Adipocyte (in vitro differentiated cells): ENCODE results near the gene TFEB.

Experiments
- DNase-seq: peaks from one replicate; pipeline ENCODE4 v3.0.0-alpha.2; 2015; ENCODE audit warnings: low read depth
- H3K27me3 ChIP-seq: replicated peaks from 2 replicates; pipeline ENCODE4 v1.7.0; 2013; ENCODE audit warnings: mild to moderate bottlenecking, low read length, moderate library complexity; ENCODE audit not compliant: control insufficient read depth, insufficient read depth
- H3K36me3 ChIP-seq: 2 replicates; pipeline ENCODE4 v1.7.0; 2013; ENCODE audit warnings: low read length, mild to moderate bottlenecking, moderate library complexity; ENCODE audit not compliant: control insufficient read depth, insufficient read depth, severe bottlenecking
- H3K4me1 ChIP-seq: 2 replicates; pipeline ENCODE4 v1.7.0; 2013; ENCODE audit warnings: mild to moderate bottlenecking, low read length, moderate library complexity; ENCODE audit not compliant: control insufficient read depth, insufficient read depth
- H3K4me3 ChIP-seq: 2 replicates; pipeline ENCODE4 v1.7.0; 2013; ENCODE audit warnings: mild to moderate bottlenecking, low read length, moderate library complexity
- H3K9ac ChIP-seq: 2 replicates; pipeline ENCODE4 v1.7.0; 2013; ENCODE audit warnings: mild to moderate bottlenecking, low read length, moderate library complexity
- H3K9me3 ChIP-seq: 2 replicates; pipeline ENCODE4 v1.7.0; 2013; ENCODE audit warnings: mild to moderate bottlenecking, low read length, moderate library complexity; ENCODE audit not compliant: control insufficient read depth

TFEB gene

GRCh38 chr6:41726876-41727275 lies 8.5 kb downstream of the TFEB start:
- Histone ChIP-seq H3K36me3 (no peaks in the 10 kb centered on the region), H3K9me3 (no peaks in the 10 kb centered on the region), H3K9ac (no peak overlapping the region), H3K27me3 (no peaks in the 10 kb centered on the region), H3K4me3 (no peak overlapping the region), H3K4me1 (peaks cover 38% of the 10 kb centered on the region)
- no peak for DNase-seq

DNA sequence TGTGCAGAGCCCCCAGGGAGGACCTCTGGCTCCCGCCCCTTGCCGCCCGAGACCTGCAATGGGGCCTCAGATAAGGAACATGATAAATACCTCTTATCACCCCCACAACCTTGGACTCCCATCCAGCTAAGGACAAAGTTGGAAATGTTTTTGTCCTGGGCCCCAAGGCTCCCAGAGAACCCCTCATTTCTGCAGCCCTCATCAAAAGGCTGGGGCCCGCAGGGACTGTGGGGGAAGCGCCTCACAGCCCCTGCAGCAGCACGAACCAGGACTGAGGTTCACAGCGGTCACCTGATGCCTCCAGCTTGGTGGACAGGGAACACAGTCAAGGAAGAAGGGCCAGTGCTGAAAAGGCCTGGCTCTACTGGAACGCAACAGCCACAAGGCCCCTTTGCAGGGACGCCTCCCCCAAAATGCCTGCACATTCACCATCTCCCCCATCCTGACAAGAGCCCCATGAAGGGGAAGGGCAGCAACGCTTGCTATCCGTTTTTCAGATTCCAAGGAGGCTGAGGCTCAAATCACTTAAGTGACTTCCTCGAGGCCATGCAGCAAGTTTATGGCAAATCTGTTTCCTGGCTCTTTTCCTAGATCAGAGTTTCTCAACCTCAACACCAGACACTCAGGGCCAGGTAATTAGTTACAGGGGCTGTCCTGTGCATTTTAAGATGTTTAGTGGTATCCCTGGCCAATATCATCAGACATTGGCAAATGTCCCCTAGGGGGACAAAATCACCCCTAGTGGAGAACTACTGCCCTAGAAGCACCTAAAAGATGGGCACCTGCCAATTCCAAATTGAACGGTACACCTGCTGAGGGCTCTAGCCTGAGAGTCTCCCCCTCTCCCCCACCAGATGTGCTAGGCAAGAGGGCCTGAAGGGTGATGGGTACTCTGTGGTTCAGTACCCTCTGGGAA lies 10.6 kb downstream of the TFEB start:
- H3K36me3 ChIP-seq, result no peaks in the 10 kb centered on the region
- H3K9ac ChIP-seq, result no peak overlapping the region
- peak; percentile 57 for DNase-seq
- no peak overlapping the region for H3K4me3 ChIP-seq
- H3K9me3 ChIP-seq, result no peaks in the 10 kb centered on the region
- H3K4me1 ChIP-seq, result peaks cover 26% of the 10 kb centered on the region
- H3K27me3 ChIP-seq, result no peaks in the 10 kb centered on the region

- Histone ChIP-seq H3K36me3 (no peaks in the 10 kb centered on the region), H3K4me1 (peaks cover 26% of the 10 kb centered on the region), H3K9ac (no peak overlapping the region), H3K27me3 (no peaks in the 10 kb centered on the region), H3K9me3 (no peaks in the 10 kb centered on the region), H3K4me3 (no peak overlapping the region)
- no peak for DNase-seq
Measured at GRCh38 chr6:41724228-41724580, 11.2 kb downstream of the TFEB start.

DNA sequence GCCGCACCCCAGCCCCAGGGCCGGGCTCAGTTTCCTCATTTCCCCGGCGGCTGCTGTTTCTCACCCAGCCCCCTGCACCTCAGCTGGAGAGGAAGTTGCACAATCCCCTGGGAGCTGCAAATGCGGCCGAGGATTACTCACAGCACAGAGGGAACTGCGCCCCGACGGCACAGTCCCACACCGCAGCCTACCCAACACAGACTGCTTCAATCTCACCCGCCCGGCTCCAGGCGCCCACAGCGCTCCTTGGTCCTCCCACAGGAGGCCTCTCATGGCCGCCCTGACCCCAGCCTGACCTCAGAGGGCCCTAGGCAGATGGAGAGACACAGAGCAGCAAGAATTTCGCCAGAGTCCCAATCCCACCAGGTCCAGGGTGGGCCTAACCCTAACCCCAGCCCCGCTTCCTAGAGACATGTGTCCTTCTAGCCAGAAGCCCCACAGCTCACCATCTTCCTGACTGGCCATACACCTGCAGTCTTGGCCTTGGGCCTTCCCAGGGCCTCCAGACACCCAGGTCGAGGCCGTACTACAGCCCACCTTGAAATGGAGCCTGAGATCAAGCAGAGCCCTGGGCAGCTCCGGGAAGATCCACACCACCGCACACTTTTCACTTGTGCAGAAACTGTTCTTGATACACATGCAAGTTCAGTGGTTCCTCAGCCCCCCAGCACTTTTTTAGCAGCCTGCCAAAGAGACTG lies 11.7 kb downstream of the TFEB start:
- Histone ChIP-seq H3K4me1 (peaks cover 26% of the 10 kb centered on the region), H3K4me3 (no peak overlapping the region), H3K9me3 (no peaks in the 10 kb centered on the region), H3K9ac (no peak overlapping the region), H3K36me3 (no peaks in the 10 kb centered on the region), H3K27me3 (no peaks in the 10 kb centered on the region)
- peak; percentile 97 for DNase-seq

DNA sequence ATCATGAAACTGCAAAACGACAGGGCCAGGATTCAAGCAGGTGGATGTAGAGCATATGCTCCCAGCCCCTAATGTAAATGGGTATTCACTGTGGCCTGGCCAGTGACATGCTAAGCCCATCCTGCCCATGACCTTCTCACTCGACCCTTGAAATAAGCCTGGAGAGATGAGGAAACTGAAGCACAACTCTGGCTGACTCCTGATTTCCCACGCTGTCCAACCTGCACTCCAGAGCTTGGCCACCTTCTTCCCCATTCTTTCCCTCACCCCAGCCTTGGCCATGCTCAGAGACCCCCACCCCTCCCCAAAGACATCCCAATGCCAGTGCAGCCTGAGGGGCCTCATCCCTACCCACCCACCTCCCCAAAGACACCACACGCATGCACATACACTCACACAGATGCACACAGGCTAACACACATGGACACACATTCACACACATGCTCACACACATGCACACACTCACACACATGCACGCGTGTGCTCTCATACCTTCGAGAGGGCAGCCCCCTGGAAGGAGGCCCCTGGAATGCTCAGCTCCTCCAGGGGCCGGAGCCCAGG lies 12.4 kb downstream of the TFEB start:
- Histone ChIP-seq H3K27me3 (no peaks in the 10 kb centered on the region), H3K36me3 (no peaks in the 10 kb centered on the region), H3K4me3 (no peak overlapping the region), H3K4me1 (peaks cover 26% of the 10 kb centered on the region), H3K9ac (no peak overlapping the region), H3K9me3 (no peaks in the 10 kb centered on the region)
- peak; percentile 30 for DNase-seq

- no peak overlapping the region for H3K9ac ChIP-seq
- no peaks in the 10 kb centered on the region for H3K9me3 ChIP-seq
- no peaks in the 10 kb centered on the region for H3K27me3 ChIP-seq
- no peak overlapping the region for H3K4me3 ChIP-seq
- no peaks in the 10 kb centered on the region for H3K36me3 ChIP-seq
- DNase-seq, result no peak
- H3K4me1 ChIP-seq, result peaks cover 34% of the 10 kb centered on the region
Measured at GRCh38 chr6:41721414-41721813, 14.0 kb downstream of the TFEB start.

GRCh38 chr6:41720783-41721182 lies 14.6 kb downstream of the TFEB start:
- Histone ChIP-seq H3K27me3 (no peaks in the 10 kb centered on the region), H3K36me3 (no peaks in the 10 kb centered on the region), H3K9me3 (no peaks in the 10 kb centered on the region), H3K4me1 (peaks cover 40% of the 10 kb centered on the region), H3K4me3 (no peak overlapping the region), H3K9ac (no peak overlapping the region)
- DNase-seq, result no peak

DNA sequence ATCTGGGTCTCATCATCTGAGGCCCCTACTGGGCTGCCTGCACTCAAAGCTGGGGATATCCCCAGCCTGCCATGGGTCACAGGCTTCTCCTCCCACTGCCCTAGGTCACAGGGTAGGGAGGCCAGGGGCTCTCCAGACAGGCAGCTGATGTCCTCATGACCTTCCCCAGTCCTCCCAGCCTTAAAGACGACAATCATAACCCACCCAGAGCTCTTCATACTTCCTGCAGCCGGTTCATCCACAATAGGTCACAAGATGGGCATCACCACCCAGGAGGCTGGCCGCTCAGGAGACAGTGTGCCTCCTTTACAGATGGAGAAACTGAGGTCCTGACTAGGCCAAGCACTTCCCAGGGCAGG lies 15.2 kb downstream of the TFEB start:
- Histone ChIP-seq H3K9me3 (no peaks in the 10 kb centered on the region), H3K27me3 (no peaks in the 10 kb centered on the region), H3K9ac (no peak overlapping the region), H3K36me3 (no peaks in the 10 kb centered on the region), H3K4me3 (no peak overlapping the region), H3K4me1 (peaks cover 41% of the 10 kb centered on the region)
- no peak for DNase-seq

GRCh38 chr6:41719436-41720261 lies 15.8 kb downstream of the TFEB start:
- Histone ChIP-seq H3K27me3 (no peaks in the 10 kb centered on the region), H3K4me1 (peaks cover 36% of the 10 kb centered on the region), H3K9ac (no peak overlapping the region), H3K36me3 (no peaks in the 10 kb centered on the region), H3K4me3 (no peak overlapping the region), H3K9me3 (no peaks in the 10 kb centered on the region)
- DNase-seq, result no peak

DNA sequence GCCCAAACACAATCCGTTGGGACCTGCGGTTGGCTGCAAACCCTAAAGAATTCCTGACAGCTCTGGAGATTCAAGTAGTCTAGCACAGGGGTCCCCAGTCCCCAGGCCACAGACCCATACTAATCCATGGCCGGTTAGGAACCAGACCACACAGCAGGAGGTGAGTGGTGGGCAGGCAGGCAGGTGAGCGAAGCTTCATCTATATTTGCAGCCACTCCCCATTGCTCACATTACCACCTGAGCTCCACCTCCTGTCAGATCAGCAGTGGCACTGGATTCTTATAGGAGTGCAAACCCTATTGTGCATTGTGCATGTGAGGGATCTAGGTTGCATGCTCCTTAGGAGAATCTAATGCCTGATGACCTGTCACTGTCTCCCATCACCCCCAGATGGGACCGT lies 16.6 kb downstream of the TFEB start:
- no peak for DNase-seq
- Histone ChIP-seq H3K4me3 (no peak overlapping the region), H3K27me3 (no peaks in the 10 kb centered on the region), H3K9ac (no peak overlapping the region), H3K4me1 (peaks cover 29% of the 10 kb centered on the region), H3K36me3 (no peaks in the 10 kb centered on the region), H3K9me3 (no peaks in the 10 kb centered on the region)

DNA sequence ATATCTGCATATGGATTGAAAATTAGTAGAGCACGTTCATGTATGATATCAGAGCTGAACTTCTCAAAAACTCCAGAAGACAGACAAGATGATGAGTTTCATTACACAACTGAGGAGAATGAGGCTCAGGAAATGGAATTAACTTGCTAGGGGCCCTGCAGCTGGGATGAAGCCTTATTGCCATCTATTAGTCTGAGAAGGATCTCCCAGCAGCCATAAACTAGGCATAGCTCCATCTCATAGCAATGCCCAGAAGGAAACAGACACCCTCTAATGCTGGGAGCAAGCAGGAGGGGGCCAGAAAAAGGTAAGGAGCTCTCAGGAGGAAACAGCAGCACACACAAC lies 18.0 kb downstream of the TFEB start:
- Histone ChIP-seq H3K27me3 (no peaks in the 10 kb centered on the region), H3K9me3 (no peaks in the 10 kb centered on the region), H3K4me1 (peaks cover 33% of the 10 kb centered on the region), H3K4me3 (no peak overlapping the region), H3K9ac (no peak overlapping the region), H3K36me3 (no peaks in the 10 kb centered on the region)
- no peak for DNase-seq
